GM12865 (cell line): ENCODE results near the gene IL1RAPL1.

Experiments used
- DNase-seq: peaks from one replicate; pipeline ENCODE4 v3.0.0; 2010; ENCODE audit warnings: low read depth
- H3K4me3 ChIP-seq: 2 replicates; pipeline ENCODE4 v1.5.1; 2011; ENCODE audit warnings: mild to moderate bottlenecking, low read depth, low read length, control low read depth
- TF ChIP-seq, protein P1 (sequence below): IDR thresholded peaks from 2 replicates; pipeline ENCODE4 v1.5.1; 2011; ENCODE audit warnings: low read length, control low read depth, low read depth, inconsistent platforms; ENCODE audit not compliant: insufficient read depth; ENCODE audit errors: missing control alignments

IL1RAPL1 gene

GRCh38 chrX:29728639-29729038 is 1141.4 kb downstream of the IL1RAPL1 start:
- H3K4me3 ChIP-seq, result no peak overlapping the region
- TF ChIP-seq, protein P1, sequence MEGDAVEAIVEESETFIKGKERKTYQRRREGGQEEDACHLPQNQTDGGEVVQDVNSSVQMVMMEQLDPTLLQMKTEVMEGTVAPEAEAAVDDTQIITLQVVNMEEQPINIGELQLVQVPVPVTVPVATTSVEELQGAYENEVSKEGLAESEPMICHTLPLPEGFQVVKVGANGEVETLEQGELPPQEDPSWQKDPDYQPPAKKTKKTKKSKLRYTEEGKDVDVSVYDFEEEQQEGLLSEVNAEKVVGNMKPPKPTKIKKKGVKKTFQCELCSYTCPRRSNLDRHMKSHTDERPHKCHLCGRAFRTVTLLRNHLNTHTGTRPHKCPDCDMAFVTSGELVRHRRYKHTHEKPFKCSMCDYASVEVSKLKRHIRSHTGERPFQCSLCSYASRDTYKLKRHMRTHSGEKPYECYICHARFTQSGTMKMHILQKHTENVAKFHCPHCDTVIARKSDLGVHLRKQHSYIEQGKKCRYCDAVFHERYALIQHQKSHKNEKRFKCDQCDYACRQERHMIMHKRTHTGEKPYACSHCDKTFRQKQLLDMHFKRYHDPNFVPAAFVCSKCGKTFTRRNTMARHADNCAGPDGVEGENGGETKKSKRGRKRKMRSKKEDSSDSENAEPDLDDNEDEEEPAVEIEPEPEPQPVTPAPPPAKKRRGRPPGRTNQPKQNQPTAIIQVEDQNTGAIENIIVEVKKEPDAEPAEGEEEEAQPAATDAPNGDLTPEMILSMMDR, result no peak
- no peak for DNase-seq

DNA sequence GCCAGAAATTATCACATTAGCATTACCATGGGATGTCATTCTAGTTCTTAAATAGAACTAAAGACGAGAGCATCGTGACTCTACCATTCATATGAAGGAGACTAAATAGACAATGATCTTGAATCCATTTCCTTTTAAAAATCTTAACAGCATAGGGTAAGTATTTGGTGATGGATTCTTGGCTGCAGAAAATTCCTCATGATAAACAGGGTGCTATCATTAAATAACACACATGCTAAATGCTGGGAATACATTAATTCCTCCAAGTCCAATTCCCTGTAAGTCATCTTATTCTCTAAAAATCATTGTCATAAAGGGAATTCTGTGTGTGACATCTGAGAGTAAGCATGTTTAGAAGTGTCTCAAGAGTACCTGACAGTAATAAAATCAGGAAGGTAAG is 1157.7 kb downstream of the IL1RAPL1 start:
- DNase-seq, result no peak
- TF ChIP-seq, protein P1, result no peak
- no peak overlapping the region for H3K4me3 ChIP-seq

DNA sequence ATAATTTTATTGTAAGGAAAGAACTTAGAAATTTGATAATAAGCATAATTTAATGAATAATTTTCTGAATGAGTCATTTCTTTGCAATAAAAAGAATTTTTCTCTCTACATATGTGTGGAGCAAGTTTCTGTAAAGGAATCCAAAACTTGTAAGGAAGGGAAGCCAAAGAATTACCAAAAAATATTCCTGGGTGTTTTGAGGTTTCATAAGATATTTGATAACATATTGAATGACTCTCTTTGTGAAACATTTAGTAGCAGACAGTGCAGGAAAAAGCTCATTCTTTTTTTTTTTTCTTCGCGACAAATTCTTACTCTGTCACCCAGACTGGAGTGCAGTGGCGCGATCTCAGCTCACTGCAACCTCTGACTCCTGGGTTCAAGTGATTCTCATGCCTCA is 1159.1 kb downstream of the IL1RAPL1 start:
- DNase-seq, result no peak
- TF ChIP-seq, protein P1, result no peak
- H3K4me3 ChIP-seq, result no peak overlapping the region

DNA sequence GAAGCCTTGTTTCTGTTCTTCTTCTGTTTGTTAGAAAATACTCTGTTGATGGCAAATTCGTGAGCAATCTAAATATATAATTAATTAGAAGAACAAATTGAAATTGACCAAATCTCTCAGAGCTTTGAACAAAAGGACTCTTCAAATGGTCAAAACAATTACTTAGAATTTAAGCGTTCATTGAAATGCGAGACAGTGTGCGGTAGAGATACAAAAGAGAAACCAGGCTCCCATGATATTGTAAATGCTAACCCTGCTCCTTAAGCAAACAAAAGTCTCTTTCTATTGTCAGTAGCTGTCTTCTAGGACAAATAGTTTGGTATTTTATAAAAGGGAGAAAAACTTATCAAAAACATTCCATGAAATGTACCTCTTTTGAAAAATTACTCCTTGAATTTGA is 1174.8 kb downstream of the IL1RAPL1 start:
- TF ChIP-seq, protein P1, result no peak
- no peak for DNase-seq
- no peak overlapping the region for H3K4me3 ChIP-seq

GRCh38 chrX:29775890-29776289 is 1188.6 kb downstream of the IL1RAPL1 start:
- no peak overlapping the region for H3K4me3 ChIP-seq
- DNase-seq, result peak; percentile 10
- TF ChIP-seq, protein P1, result no peak

DNA sequence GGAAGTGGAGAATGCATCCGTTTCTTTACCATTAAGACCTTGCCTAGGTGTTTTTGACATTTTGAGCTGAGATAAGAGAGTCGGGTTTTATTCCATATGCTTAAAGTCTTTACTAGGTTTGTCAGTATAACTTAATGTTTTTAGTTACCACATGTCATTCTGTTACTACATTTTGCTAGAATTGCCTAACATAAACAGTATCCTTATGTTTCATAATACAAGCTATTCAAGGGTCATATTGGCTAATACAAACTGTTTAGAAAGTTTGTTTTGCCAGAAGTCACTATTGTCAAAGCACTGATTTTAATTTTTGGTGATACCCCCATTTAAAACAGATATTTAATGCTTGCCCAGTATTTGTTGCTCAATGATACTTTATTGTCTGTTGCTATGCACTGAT is 1200.4 kb downstream of the IL1RAPL1 start:
- TF ChIP-seq, protein P1, result no peak
- DNase-seq, result no peak
- H3K4me3 ChIP-seq, result no peak overlapping the region

DNA sequence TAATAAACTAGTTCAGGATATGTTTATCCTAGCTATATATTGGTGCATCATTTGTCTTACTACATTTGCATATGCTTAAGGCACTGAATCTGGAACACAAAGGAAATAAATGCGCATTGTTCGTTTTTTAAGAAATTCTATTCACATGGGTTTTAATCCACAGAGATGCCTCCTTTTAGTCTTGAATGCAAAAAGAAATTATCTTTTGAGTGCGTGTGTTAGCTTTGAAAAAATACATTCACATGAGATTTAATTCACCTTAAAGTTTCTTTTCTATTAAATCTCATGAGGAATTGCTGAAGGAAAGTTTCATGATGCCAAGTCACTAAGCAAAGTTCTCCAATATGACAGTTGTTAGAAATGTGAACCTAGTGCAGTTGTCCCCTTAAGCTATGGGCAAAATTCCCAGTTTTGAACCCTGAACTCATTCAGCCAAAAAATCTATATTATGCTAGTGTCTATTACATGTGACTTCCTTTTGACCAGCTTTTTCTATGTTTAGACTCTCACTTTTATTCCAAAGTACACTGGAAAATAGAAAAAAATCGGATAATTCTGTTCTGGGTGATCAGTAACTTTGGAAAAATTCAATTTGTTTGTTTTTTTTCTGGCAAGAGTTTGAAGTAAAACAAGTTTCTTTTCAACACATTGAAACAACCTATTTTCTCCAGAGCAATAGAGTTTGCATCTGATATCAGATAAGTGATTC is 1201.9 kb downstream of the IL1RAPL1 start:
- DNase-seq, result no peak
- H3K4me3 ChIP-seq, result no peak overlapping the region
- TF ChIP-seq, protein P1, result no peak
